ENCODE data around the gene POGLUT2. TPM values are rescaled to one million over a fixed set of nuclear protein-coding genes. Genes with fewer than 3 reads are reported as not detected.

Gene POGLUT2
- total and polyA plus RNA-seq, 4 donors: 4.0 to 7.5 (median 6.0) TPM

GRCh38 chr13:102825921-102826706, 27.3 kb upstream of the POGLUT2 start:
- DNase-seq (ENCODE audit: low spot score): no peak
- H3K9ac ChIP-seq (ENCODE audit: low read depth in 1 of 2, low read length in 2 of 2): no peak overlapping the region
- no peak for TF ChIP-seq JUND (IDR thresholded peaks at IDR 0.05)
- no peak for TF ChIP-seq FOXA1 (IDR thresholded peaks at IDR 0.05)
- TF ChIP-seq, protein P1, sequence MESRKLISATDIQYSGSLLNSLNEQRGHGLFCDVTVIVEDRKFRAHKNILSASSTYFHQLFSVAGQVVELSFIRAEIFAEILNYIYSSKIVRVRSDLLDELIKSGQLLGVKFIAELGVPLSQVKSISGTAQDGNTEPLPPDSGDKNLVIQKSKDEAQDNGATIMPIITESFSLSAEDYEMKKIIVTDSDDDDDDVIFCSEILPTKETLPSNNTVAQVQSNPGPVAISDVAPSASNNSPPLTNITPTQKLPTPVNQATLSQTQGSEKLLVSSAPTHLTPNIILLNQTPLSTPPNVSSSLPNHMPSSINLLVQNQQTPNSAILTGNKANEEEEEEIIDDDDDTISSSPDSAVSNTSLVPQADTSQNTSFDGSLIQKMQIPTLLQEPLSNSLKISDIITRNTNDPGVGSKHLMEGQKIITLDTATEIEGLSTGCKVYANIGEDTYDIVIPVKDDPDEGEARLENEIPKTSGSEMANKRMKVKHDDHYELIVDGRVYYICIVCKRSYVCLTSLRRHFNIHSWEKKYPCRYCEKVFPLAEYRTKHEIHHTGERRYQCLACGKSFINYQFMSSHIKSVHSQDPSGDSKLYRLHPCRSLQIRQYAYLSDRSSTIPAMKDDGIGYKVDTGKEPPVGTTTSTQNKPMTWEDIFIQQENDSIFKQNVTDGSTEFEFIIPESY (IDR thresholded peaks at IDR 0.05): no peak
- TF ChIP-seq, protein P2, sequence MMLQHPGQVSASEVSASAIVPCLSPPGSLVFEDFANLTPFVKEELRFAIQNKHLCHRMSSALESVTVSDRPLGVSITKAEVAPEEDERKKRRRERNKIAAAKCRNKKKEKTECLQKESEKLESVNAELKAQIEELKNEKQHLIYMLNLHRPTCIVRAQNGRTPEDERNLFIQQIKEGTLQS (IDR thresholded peaks at IDR 0.05): no peak
- TF ChIP-seq NR2F2 (IDR thresholded peaks at IDR 0.05): no peak
- TF ChIP-seq REST (IDR thresholded peaks at IDR 0.05): no peak
- TF ChIP-seq YY1 (IDR thresholded peaks at IDR 0.05): no peak
- TF ChIP-seq RXRA (IDR thresholded peaks at IDR 0.05): no peak
- TF ChIP-seq, protein P3, sequence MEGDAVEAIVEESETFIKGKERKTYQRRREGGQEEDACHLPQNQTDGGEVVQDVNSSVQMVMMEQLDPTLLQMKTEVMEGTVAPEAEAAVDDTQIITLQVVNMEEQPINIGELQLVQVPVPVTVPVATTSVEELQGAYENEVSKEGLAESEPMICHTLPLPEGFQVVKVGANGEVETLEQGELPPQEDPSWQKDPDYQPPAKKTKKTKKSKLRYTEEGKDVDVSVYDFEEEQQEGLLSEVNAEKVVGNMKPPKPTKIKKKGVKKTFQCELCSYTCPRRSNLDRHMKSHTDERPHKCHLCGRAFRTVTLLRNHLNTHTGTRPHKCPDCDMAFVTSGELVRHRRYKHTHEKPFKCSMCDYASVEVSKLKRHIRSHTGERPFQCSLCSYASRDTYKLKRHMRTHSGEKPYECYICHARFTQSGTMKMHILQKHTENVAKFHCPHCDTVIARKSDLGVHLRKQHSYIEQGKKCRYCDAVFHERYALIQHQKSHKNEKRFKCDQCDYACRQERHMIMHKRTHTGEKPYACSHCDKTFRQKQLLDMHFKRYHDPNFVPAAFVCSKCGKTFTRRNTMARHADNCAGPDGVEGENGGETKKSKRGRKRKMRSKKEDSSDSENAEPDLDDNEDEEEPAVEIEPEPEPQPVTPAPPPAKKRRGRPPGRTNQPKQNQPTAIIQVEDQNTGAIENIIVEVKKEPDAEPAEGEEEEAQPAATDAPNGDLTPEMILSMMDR (IDR thresholded peaks at IDR 0.05; ENCODE audit: low read depth, low read length, missing input control): no peak
- no peak for TF ChIP-seq MAX (IDR thresholded peaks at IDR 0.05)
- no peak for TF ChIP-seq HNF4A (conservative IDR thresholded peaks at IDR 0.05)
- TF ChIP-seq EGR1 (IDR thresholded peaks at IDR 0.05; ENCODE audit: low read depth in 2 of 2): no peak
- no peak for TF ChIP-seq GABPA (IDR thresholded peaks at IDR 0.05 in 1 of 2, conservative IDR thresholded peaks at IDR 0.05 in 1 of 2)
- no peak for TF ChIP-seq RAD21 (IDR thresholded peaks at IDR 0.05)
- TF ChIP-seq HNF4G (IDR thresholded peaks at IDR 0.05): no peak
- TF ChIP-seq FOXA2 (IDR thresholded peaks at IDR 0.05): no peak
- no peak for TF ChIP-seq SP1 (IDR thresholded peaks at IDR 0.05)
- no peak for TF ChIP-seq TAF1 (conservative IDR thresholded peaks at IDR 0.05)
- 88% methylated on average over 8 of the region's 8 CpGs for WGBS
- no peak overlapping the region for H3K4me3 ChIP-seq (ENCODE audit: low read depth in 1 of 3, low read length in 3 of 3)
- peaks cover 4 to 29% (median 24%) of the 10 kb centered on the region in 4 donors for H3K36me3 ChIP-seq (ENCODE audit: control insufficient read depth in 4 of 4, insufficient read depth in 3 of 4, low read depth in 1 of 4, low read length in 3 of 4)
- H3K27ac ChIP-seq (ENCODE audit: low read depth in 1 of 2, low read length in 2 of 2): no peak overlapping the region
- H3K4me1 ChIP-seq (ENCODE audit: control insufficient read depth in 4 of 4, insufficient read depth in 4 of 4, low read length in 3 of 4): peaks cover 0 to 13% (median 9%) of the 10 kb centered on the region in 4 donors
- H3K27me3 ChIP-seq (ENCODE audit: control insufficient read depth in 4 of 4, insufficient read depth in 4 of 4, low read length in 3 of 4): no peaks in the 10 kb centered on the region
- H3K9me3 ChIP-seq (ENCODE audit: control insufficient read depth in 4 of 4, low read length in 3 of 4): no peaks in the 10 kb centered on the region

Measured in liver (tissue), 9 donors.